Uterus (tissue), 4 donors: Measurements from ENCODE around the gene KDM1A. TPM values are rescaled to one million over a fixed set of nuclear protein-coding genes. Genes with fewer than 3 reads are reported as not detected.

Source experiments
- DNase-seq, 2 donors: peaks; one replicate each; pipeline ENCODE4 v3.0.0-alpha.2; 2019 to 2020
- H3K27ac ChIP-seq, 2 donors: fragments of 200-600 bp; sonication (generic); 1 replicate in 1 of 2; 2 replicates in 1 of 2; pipeline ENCODE4 v1.5.1; 2016 to 2018
- H3K27me3 ChIP-seq, 2 donors: fragments of 200-600 bp; sonication (generic); one replicate each; pipeline ENCODE4 v1.5.1; 2018 to 2019; ENCODE audit warnings: control low read depth in 1 of 2
- H3K36me3 ChIP-seq, 2 donors: fragments of 200-600 bp; sonication (generic); one replicate each; pipeline ENCODE4 v1.5.1; 2019; ENCODE audit warnings: control low read depth in 1 of 2
- H3K4me1 ChIP-seq, 2 donors: fragments of 200-600 bp; sonication (generic); one replicate each; pipeline ENCODE4 v1.5.1; 2018 to 2019; ENCODE audit warnings: control low read depth in 1 of 2
- H3K4me3 ChIP-seq, 2 donors: fragments of 200-600 bp; sonication (generic); 1 replicate in 1 of 2; 2 replicates in 1 of 2; pipeline ENCODE4 v1.5.1; 2018 to 2019; ENCODE audit warnings: mild to moderate bottlenecking in 1 of 2
- H3K9me3 ChIP-seq, 2 donors: fragments of 200-600 bp; sonication (generic); one replicate each; pipeline ENCODE4 v1.5.1; 2019; ENCODE audit warnings: control low read depth in 1 of 2
- CTCF ChIP-seq, 4 experiments: fragments of 200-600 bp in 2 of 4; fragments of 450-650 bp in 2 of 4; sonication (generic) in 2 of 4; IDR thresholded peaks; one replicate each; pipeline ENCODE4 v1.5.1; 2016 to 2019; ENCODE audit warnings: antibody characterized with exemption in 4 of 4, mild to moderate bottlenecking in 2 of 4, moderate library complexity in 1 of 4
- POLR2A ChIP-seq, 2 donors: fragments of 450-650 bp; IDR thresholded peaks; one replicate each; pipeline ENCODE4 v1.6.1; 2016; ENCODE audit warnings: antibody characterized with exemption in 2 of 2, mild to moderate bottlenecking in 1 of 2, moderate library complexity in 1 of 2
- intact Hi-C: fragments of 100-400 bp; cut with DNase I; formaldehyde crosslinking; loops from one replicate; pipeline ENCODE4 v1.15.1; 2023; ENCODE audit warnings: low total_unique reads
- total RNA-seq, 4 donors: library from RNA; depleted of rRNA in 3 of 4; stranded (reverse); fragments of >200 nt in 3 of 4; gene quantifications; one replicate each; pipeline versions ENCODE4 v1.1.0 to v1.2.4, GENCODE V29; 2014 to 2023
- donor health status: DM: yes; HTN: yes; CAD: no.

The KDM1A gene
- total RNA-seq, 4 donors from 2014 or later = 31.5 to 137 (median 57.3) TPM

DNA sequence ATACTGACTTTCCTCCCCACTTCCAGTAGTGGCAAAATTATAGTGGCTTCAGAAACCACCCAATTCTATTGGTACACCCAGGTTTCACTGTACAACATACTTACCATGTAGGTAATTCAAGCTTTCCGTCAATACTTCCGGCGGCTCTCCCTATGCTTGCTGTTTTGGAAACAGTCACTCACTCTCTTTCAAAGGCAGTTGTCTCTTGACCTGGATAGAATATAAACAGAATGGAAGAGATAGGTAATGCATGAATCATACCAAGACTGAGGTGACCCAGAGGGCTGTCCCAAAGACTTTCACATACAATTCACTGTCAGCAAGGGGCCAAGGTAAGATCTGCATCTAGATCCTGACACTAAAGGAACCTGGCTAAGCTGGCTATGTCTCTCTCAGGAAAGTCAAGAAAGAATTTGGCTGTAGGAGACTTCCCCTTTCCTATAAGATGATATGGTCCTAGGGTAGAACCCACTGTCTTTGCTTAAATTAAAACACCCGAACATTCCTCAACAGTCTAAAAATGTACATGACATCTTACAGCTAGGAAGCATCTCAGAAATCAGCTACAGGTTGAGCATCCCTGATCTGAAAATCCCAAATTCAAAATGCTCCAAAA, 89.8 kb downstream of the KDM1A start:
- intact Hi-C loops = no loop called here
- no peak overlapping the region for H3K27ac ChIP-seq

DNA sequence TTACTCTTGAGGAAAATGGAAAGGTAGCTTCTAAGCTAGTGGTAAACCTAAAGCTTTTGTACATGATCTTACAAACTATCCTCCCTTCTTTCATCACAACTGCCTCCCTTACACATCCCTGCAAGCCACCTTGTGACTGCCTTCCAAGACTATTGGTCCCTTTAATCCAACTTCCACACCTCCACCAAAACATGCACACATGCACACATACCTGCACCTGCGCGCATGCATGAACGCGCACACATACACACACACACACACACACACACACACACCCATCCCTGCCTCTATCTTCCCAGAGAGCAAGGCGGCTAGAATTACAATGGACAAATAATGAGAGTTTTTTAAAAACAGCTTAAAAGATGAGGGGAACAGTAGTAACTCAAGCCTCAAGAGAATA, 91.1 kb downstream of the KDM1A start:
- no peak for TF ChIP-seq POLR2A (IDR thresholded peaks at IDR 0.05)
- TF ChIP-seq CTCF (IDR thresholded peaks at IDR 0.05) = no peak
- Histone ChIP-seq H3K4me1 (no peaks in the 10 kb centered on the region), H3K27ac (no peak overlapping the region), H3K36me3 (no peaks in the 10 kb centered on the region), H3K27me3 (no peaks in the 10 kb centered on the region), H3K4me3 (no peak overlapping the region), H3K9me3 (no peaks in the 10 kb centered on the region)
- no peak for DNase-seq
- intact Hi-C loops = no loop called here

More for the DNA sequence above, 89.8 kb downstream of the KDM1A start:
- H3K9me3 ChIP-seq = no peaks in the 10 kb centered on the region
- no peak for TF ChIP-seq CTCF (IDR thresholded peaks at IDR 0.05)
- TF ChIP-seq POLR2A (IDR thresholded peaks at IDR 0.05) = no peak
- no peaks in the 10 kb centered on the region for H3K36me3 ChIP-seq
- DNase-seq = no peak
- H3K27me3 ChIP-seq = no peaks in the 10 kb centered on the region
- no peak overlapping the region for H3K4me3 ChIP-seq
- H3K4me1 ChIP-seq = no peaks in the 10 kb centered on the region

- Histone ChIP-seq H3K27me3 (no peaks in the 10 kb centered on the region), H3K4me3 (no peak overlapping the region), H3K27ac (no peak overlapping the region), H3K4me1 (no peaks in the 10 kb centered on the region), H3K9me3 (no peaks in the 10 kb centered on the region), H3K36me3 (no peaks in the 10 kb centered on the region)
- DNase-seq = no peak
- intact Hi-C loops = no loop called here
- TF ChIP-seq CTCF (IDR thresholded peaks at IDR 0.05) (no peak), POLR2A (IDR thresholded peaks at IDR 0.05) (no peak)
These were observed 92.6 kb downstream of the KDM1A start for GRCh38 chr1:23111600-23112535.

DNA sequence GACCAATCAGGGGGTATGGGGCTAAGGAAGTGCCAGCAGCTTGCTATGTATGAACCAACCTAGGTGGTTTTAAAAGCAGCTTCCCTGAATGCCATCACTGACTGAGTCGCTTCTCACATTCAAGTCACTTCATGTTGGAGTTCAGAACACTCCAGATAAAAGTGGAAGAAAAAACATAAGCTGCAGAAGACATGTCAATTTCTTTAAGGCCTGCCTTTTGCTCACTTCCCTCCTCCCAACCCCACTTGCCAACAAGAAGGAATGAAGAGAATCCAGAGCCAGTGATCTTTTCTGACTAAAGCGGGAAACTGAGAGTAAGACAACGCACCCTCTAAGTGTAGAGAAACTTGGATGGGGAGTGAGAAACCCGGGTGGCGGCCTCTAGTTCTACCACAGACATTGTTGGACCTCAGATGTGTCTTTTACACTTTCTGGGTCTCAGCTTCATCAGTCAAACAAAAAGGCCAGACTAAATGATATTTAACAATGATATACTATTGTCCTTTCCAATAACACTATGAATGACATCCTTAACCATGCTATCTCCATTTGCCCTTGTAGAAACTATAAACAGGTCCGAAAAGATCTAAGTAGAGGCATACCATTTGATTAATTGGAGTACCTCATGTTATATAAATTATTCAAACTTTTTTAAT, 95.3 kb downstream of the KDM1A start:
- no peaks in the 10 kb centered on the region for H3K9me3 ChIP-seq
- no peaks in the 10 kb centered on the region for H3K27me3 ChIP-seq
- no peaks in the 10 kb centered on the region for H3K4me1 ChIP-seq
- no peak for DNase-seq
- no peak for TF ChIP-seq POLR2A (IDR thresholded peaks at IDR 0.05)
- TF ChIP-seq CTCF (IDR thresholded peaks at IDR 0.05) = no peak
- no peaks in the 10 kb centered on the region for H3K36me3 ChIP-seq
- intact Hi-C loops = no loop called here
- H3K4me3 ChIP-seq = no peak overlapping the region
- peak overlapping the region in 1 of 2 donors; percentile 6 for H3K27ac ChIP-seq
